CD14-positive monocyte (primary cell): ENCODE measurements around the gene USP3. TPM values are rescaled to one million over a fixed set of nuclear protein-coding genes. Genes with fewer than 3 reads are reported as not detected.
A peak's percentile ranks its signal among the peaks of the same experiment; 100 is the strongest.

Experiments used
- DNase-seq, 3 donors: peaks; one replicate each; pipeline ENCODE4 v3.0.0-alpha.2; 2011 to 2022
- H2AFZ ChIP-seq: 2 replicates; pipeline ENCODE4 v1.6.0; 2012; ENCODE audit warnings: mild to moderate bottlenecking, low read depth, low read length, inconsistent platforms; ENCODE audit not compliant: insufficient read depth, poor library complexity, severe bottlenecking
- H3K27ac ChIP-seq, 2 donors: 1 replicate in 1 of 2; 2 replicates in 1 of 2; pipeline ENCODE4 v1.5.1; 2012 to 2013; ENCODE audit warnings: low read length in 2 of 2, control low read depth in 1 of 2, inconsistent platforms in 1 of 2, low read depth in 1 of 2, mild to moderate bottlenecking in 1 of 2
- H3K27me3 ChIP-seq, 2 donors: one replicate each; pipeline versions ENCODE4 v1.6.0 to v1.6.1; 2011 to 2013; ENCODE audit warnings: low read length in 2 of 2; ENCODE audit not compliant: control insufficient read depth in 2 of 2, insufficient read depth in 2 of 2
- H3K36me3 ChIP-seq, 2 donors: replicated peaks in 1 of 2; 1 replicate in 1 of 2; 2 replicates in 1 of 2; pipeline versions ENCODE4 v1.5.1 to v1.6.1; 2012 to 2013; ENCODE audit warnings: low read length in 2 of 2, control low read depth in 1 of 2, inconsistent platforms in 1 of 2, mild to moderate bottlenecking in 1 of 2; ENCODE audit not compliant: insufficient read depth in 2 of 2, control insufficient read depth in 1 of 2
- H3K4me1 ChIP-seq, 2 donors: 1 replicate in 1 of 2; 2 replicates in 1 of 2; pipeline versions ENCODE4 v1.5.1 to v1.6.1; 2012 to 2013; ENCODE audit warnings: low read length in 2 of 2, control low read depth in 1 of 2, inconsistent platforms in 1 of 2, mild to moderate bottlenecking in 1 of 2, moderate library complexity in 1 of 2; ENCODE audit not compliant: insufficient read depth in 2 of 2, control insufficient read depth in 1 of 2
- H3K4me2 ChIP-seq: replicated peaks from 2 replicates; pipeline ENCODE3; 2012; ENCODE audit warnings: low read length, moderate library complexity, mild to moderate bottlenecking; ENCODE audit not compliant: poor library complexity, severe bottlenecking; ENCODE audit errors: extremely low read depth
- H3K4me3 ChIP-seq, 3 experiments: fragments of 200-600 bp in 1 of 3; sonication (generic) in 1 of 3; replicated peaks in 1 of 3; 1 replicate in 2 of 3; 2 replicates in 1 of 3; pipeline ENCODE4 v1.5.1; 2011 to 2013; ENCODE audit warnings: low read length in 3 of 3, mild to moderate bottlenecking in 3 of 3, control low read depth in 2 of 3, low read depth in 2 of 3, inconsistent platforms in 1 of 3, moderate library complexity in 1 of 3
- H3K79me2 ChIP-seq: 2 replicates; pipeline ENCODE4 v1.6.0; 2012; ENCODE audit warnings: mild to moderate bottlenecking, control low read depth, inconsistent platforms, low read length, moderate library complexity; ENCODE audit not compliant: insufficient read depth
- H3K9ac ChIP-seq: 2 replicates; pipeline ENCODE4 v1.6.0; 2017; ENCODE audit warnings: low read length, mild to moderate bottlenecking; ENCODE audit not compliant: insufficient read depth, poor library complexity, severe bottlenecking
- H3K9me3 ChIP-seq, 2 donors: replicated peaks in 1 of 2; 1 replicate in 1 of 2; 2 replicates in 1 of 2; pipeline versions ENCODE4 v1.5.1 to v1.6.1; 2012 to 2013; ENCODE audit warnings: low read length in 2 of 2, control low read depth in 1 of 2; ENCODE audit not compliant: control insufficient read depth in 1 of 2, insufficient read depth in 1 of 2
- H4K20me1 ChIP-seq: 2 replicates; pipeline ENCODE4 v1.6.0; 2012; ENCODE audit warnings: mild to moderate bottlenecking, low read length, control low read depth, moderate library complexity; ENCODE audit not compliant: insufficient read depth
- H3K27ac Mint-ChIP-seq, 7 donors: one replicate each; pipeline ENCODE4 v1.8.0; 2020; ENCODE audit warnings: mild to moderate bottlenecking in 7 of 7, mixed read lengths in 7 of 7, moderate library complexity in 6 of 7, inconsistent platforms in 2 of 7
- H3K27me3 Mint-ChIP-seq, 3 donors: one replicate each; pipeline ENCODE4 v1.8.0; 2021 to 2022; ENCODE audit warnings: low read depth in 3 of 3, mild to moderate bottlenecking in 3 of 3, mixed read lengths in 3 of 3, moderate library complexity in 3 of 3, inconsistent platforms in 1 of 3
- H3K36me3 Mint-ChIP-seq, 2 donors: one replicate each; pipeline ENCODE4 v1.8.0; 2020; ENCODE audit warnings: mixed read lengths in 2 of 2, inconsistent platforms in 1 of 2, mild to moderate bottlenecking in 1 of 2
- H3K4me1 Mint-ChIP-seq: one replicate; pipeline ENCODE4 v1.8.0; 2020; ENCODE audit warnings: mild to moderate bottlenecking, mixed read lengths
- H3K4me3 Mint-ChIP-seq, 2 donors: one replicate each; pipeline ENCODE4 v1.8.0; 2020; ENCODE audit warnings: mild to moderate bottlenecking in 2 of 2, mixed read lengths in 2 of 2, moderate library complexity in 1 of 2
- H3K9me3 Mint-ChIP-seq, 7 donors: one replicate each; pipeline ENCODE4 v1.8.0; 2020 to 2022; ENCODE audit warnings: mixed read lengths in 7 of 7, mild to moderate bottlenecking in 6 of 7, moderate library complexity in 6 of 7, inconsistent platforms in 2 of 7
- CTCF ChIP-seq: fragments of 200-600 bp; IDR thresholded peaks from one replicate; pipeline ENCODE4 v1.8.0; 2022; ENCODE audit warnings: antibody characterized with exemption, mild to moderate bottlenecking
- WGBS: methylation state at CpG from one replicate; pipeline ENCODE4 v1.1.5; 2013; ENCODE audit warnings: missing lambda C conversion rate; ENCODE audit not compliant: insufficient coverage; 5-methylcytosine and 5-hydroxymethylcytosine counted together
- intact Hi-C, 2 donors: fragments of 100-400 bp; cut with micrococcal nuclease; formaldehyde crosslinking; loops; one replicate each; pipeline versions ENCODE4 v1.15.0 to v1.15.1; 2023
- polyA plus RNA-seq, 3 donors: library from polyadenylated mRNA; depleted of rRNA in 1 of 3; unstranded in 2 of 3; stranded (reverse) in 1 of 3; fragments of 300-500 nt in 2 of 3; fragments of >200 nt in 1 of 3; fragmentation: Illumina TruSeq in 2 of 3; gene quantifications; 1 replicate in 2 of 3; 2 replicates in 1 of 3; pipeline ENCODE4 v1.2.3, GENCODE V29; 2012 to 2021

The USP3 gene
- polyA plus RNA-seq, 3 donors, result 91.4 to 167 (median 122) TPM

GRCh38 chr15:63522225-63522578 lies 17.8 kb downstream of the USP3 start:
- Histone ChIP-seq H3K36me3 (peaks cover 0 to 11% of the 10 kb centered on the region in 2 donors), H3K9me3 (no peaks in the 10 kb centered on the region), H3K27me3 (no peaks in the 10 kb centered on the region), H4K20me1 (peaks cover 100% of the 10 kb centered on the region), H3K4me1 (peaks cover 42 to 69% of the 10 kb centered on the region in 2 donors), H3K4me2 (no peak overlapping the region), H3K9ac (no peak overlapping the region), H3K4me3 (no peak overlapping the region), H3K79me2 (peaks cover 100% of the 10 kb centered on the region), H3K27ac (peak overlapping the region in 1 of 2 donors; percentile 47), H2AFZ (no peak overlapping the region)
- Mint-ChIP-seq H3K36me3 (peaks cover 12 to 19% of the 10 kb centered on the region in 2 donors), H3K4me1 (peaks cover 84% of the 10 kb centered on the region), H3K27ac (peak overlapping the region in 3 of 7 donors; percentile 24 to 64 (median 41)), H3K9me3 (no peaks in the 10 kb centered on the region), H3K27me3 (peaks cover 0 to 1% (median 0%) of the 10 kb centered on the region in 3 donors), H3K4me3 (no peak overlapping the region)
- TF ChIP-seq CTCF, result no peak
- WGBS, result 100% methylated on average over 1 of the region's 3 CpGs
- no peak for DNase-seq
- intact Hi-C loops, result loop anchor here (5.0 to 10.0 kb wide), 2 partner anchors 35 to 57 kb away; no protein-coding TSS in a partner anchor

GRCh38 chr15:63523306-63523990 lies 19.1 kb downstream of the USP3 start:
- intact Hi-C loops, result loop anchor here (5.0 to 10.0 kb wide), 2 partner anchors 34 to 59 kb away; no protein-coding TSS in a partner anchor
- Mint-ChIP-seq H3K27me3 (peaks cover 0 to 1% (median 0%) of the 10 kb centered on the region in 3 donors), H3K4me3 (no peak overlapping the region), H3K9me3 (no peaks in the 10 kb centered on the region), H3K4me1 (peaks cover 83% of the 10 kb centered on the region), H3K27ac (peak overlapping the region in 3 of 7 donors; percentile 40 to 85 (median 61)), H3K36me3 (peaks cover 12 to 18% of the 10 kb centered on the region in 2 donors)
- H2AFZ ChIP-seq, result no peak overlapping the region
- DNase-seq, result no peak
- H3K9ac ChIP-seq, result no peak overlapping the region
- H3K4me2 ChIP-seq, result no peak overlapping the region
- peaks cover 100% of the 10 kb centered on the region for H3K79me2 ChIP-seq
- H3K27ac ChIP-seq, result peak overlapping the region in 1 of 2 donors; percentile 59
- no peak overlapping the region for H3K4me3 ChIP-seq
- no peaks in the 10 kb centered on the region for H3K27me3 ChIP-seq
- H3K36me3 ChIP-seq, result peaks cover 0 to 16% of the 10 kb centered on the region in 2 donors
- no peaks in the 10 kb centered on the region for H3K9me3 ChIP-seq
- no peak for TF ChIP-seq CTCF
- H4K20me1 ChIP-seq, result peaks cover 100% of the 10 kb centered on the region
- H3K4me1 ChIP-seq, result peaks cover 31 to 68% of the 10 kb centered on the region in 2 donors
- 75% methylated on average over 1 of the region's 4 CpGs for WGBS
